GM19467 (cell line): ENCODE results near the gene TUBB1.

Experiments
- ATAC-seq: cut with Tn5 transposase; IDR thresholded peaks from one replicate; pipeline ENCODE4 v1.9.1; 2021; ENCODE audit warnings: mild to moderate bottlenecking, moderate library complexity; ENCODE audit not compliant: unreplicated experiment

The TUBB1 gene

DNA sequence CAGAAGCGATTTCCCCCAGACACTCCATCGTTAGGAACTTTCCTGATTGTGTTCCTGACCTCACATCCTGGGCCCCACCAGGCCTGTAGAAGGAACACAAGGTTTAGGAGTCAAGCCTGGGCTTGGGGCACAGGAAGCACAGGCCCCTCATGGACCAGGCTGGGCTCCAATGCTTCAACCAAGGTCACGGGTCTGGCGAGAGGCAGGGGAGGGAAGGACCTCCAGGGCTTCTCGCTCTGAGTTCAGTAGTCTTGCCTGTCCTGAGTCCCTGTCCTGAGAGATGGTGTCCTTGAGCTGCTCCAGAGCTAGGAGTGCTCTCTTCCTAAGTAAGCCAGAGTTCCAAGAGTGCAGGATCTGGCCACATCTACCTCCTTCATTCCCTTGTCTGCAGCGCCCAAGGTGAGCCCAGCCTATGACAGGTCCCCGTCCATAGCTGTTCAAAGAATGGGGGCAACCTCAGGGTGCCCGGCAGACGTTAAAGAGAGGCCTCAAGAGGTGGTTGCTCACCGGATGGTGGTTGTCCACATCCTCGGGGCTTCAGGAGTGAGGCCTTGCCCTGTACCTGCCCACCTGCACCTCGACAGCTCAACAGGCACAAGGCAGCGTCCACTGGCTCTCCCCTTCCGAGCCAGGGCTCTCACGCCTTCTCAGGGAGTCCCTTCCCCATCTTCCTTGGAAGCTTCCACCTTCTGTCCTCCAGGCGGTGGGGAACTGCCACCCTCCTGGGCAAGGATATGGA lies 1.6 kb upstream of the TUBB1 start:
- no peak for ATAC-seq

- ATAC-seq = no peak
Measured at GRCh38 chr20:59018817-59019216, 412 bp upstream of the TUBB1 start.

DNA sequence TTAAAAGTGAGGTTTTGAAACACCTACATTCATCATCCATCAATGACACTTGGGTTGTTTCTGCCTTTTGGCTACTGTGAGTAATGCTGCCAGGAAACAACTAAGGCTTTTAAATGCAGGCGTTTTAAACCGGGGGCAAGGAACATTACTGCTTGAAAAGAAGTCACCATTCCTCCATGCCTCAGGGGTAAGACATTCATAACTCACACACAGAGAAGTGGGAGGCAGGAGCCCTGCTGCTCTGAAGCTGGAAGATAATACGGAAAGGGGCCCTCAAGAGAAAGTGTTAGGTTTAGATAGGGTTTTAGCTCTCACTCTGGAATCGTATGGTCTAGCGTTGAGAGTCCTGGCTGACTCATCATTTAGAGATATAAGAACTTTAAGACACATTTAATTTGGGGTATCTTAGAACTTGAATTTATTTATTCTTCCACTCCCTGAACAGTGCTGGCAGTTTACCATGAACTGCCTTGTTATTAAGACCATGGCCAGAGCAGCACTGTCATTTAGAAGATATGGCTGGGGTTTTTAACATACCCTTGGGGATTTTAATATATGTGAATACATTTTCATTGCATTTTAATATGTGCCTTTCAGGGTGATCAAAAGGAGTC lies 1.8 kb downstream of the TUBB1 start:
- ATAC-seq = no peak

DNA sequence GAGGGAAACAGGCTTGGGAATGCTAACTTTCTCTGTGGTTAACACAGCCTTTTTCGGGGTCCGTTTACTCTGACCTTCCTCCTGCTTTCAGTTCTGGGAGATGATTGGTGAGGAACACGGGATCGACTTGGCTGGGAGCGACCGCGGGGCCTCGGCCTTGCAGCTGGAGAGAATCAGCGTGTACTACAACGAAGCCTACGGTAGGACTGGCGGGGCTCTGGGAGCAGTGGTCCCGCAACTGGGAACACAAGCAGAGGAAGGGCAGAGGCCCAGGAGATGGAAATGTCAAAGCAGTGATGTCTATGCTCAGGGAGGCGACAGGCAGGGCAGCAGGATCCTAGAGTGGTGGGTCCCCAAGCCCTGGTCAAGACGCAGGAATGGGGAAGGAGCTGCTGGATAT lies 3.5 kb downstream of the TUBB1 start:
- no peak for ATAC-seq

DNA sequence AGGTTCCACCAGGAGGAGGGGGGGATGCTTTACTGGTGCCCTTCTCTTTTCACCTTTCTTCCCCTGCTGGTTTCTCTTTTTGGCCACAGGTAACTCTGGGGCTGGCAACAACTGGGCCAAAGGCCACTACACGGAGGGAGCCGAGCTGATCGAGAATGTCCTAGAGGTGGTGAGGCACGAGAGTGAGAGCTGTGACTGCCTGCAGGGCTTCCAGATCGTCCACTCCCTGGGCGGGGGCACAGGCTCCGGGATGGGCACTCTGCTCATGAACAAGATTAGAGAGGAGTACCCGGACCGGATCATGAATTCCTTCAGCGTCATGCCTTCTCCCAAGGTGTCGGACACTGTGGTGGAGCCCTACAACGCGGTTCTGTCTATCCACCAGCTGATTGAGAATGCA lies 4.4 kb downstream of the TUBB1 start:
- ATAC-seq = no peak

- no peak for ATAC-seq
Measured at GRCh38 chr20:59024111-59024530, 4.9 kb downstream of the TUBB1 start.

GRCh38 chr20:59025086-59025485 lies 5.9 kb downstream of the TUBB1 start:
- ATAC-seq = no peak

GRCh38 chr20:59025511-59025910 lies 6.3 kb downstream of the TUBB1 start:
- no peak for ATAC-seq

DNA sequence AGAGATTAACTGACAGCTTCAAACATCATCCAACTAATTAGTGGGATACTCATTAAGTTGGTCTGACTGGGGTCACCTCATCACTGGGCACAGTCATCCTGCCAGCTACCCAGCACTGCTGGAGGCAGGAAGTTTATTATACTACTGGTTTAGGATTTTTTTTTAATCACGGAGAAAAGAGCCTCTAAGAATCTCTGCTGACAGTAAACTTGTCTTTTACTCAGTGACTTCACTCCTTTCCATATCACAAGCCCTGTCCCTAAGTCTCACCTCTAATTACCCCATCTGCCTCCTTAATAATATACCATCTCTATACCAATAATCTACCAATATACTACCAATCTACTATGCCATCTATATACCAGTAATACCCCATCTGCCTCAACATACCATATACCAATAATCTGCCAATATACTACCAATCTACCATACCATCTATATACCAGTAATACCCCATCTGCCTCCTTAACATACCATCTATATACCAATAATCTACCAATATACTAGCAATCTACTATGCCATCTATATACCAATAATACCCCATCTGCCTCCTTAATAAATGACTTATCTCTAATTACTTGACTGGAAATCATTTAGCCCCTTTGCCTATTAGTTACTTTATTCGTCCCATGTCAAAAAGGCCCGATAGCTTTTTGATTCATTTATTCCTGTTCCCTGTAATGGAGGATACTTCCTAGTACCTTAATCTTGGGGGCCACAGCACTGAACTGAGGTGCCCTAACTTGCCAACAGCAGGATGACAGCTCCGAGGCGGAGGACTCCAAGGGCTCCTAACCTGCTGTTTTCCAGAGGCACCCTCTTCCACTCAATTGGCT lies 7.9 kb downstream of the TUBB1 start:
- ATAC-seq = no peak

GRCh38 chr20:59027741-59028320 lies 8.6 kb downstream of the TUBB1 start:
- ATAC-seq = no peak

GRCh38 chr20:59028812-59029211 lies 9.6 kb downstream of the TUBB1 start:
- no peak for ATAC-seq

DNA sequence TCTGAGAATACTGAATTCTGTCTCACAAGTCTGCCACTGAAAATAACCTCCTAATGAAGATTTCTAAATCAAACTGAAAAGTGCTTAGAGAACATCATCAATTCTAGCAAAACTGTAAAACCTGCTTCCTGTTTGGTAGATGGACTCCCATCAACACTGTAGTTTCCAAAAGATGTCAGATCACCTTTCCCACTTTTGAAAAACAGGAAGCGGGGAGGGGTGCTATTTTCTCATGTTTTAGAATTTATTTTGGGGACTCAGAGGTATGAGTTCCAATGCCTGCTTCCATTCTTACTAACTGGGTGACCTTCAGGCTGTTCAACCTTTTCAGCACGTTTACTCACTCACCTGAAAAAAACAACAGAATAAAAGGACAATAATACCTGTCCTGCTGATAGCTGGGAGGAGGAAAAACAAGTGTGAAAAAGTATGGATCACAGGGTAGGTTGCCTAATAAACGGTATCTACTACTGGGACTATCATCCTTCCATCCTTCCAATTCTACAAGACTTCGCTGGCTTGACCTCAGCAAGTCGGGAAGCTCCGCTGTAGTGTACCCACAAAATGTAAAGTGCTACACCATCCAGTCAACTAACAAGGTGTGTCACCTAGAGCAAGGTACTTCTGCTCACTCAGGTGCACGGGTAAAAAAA lies 11.8 kb downstream of the TUBB1 start:
- ATAC-seq = no peak

GRCh38 chr20:59031564-59032022 lies 12.4 kb downstream of the TUBB1 start:
- ATAC-seq = no peak

- ATAC-seq = peak; percentile 94
Measured at GRCh38 chr20:59032023-59032712, 12.9 kb downstream of the TUBB1 start, which contains the start of gene ATP5F1E. Gene ATP5F1E (minus strand): TSS chr20:59032335. CDS start chr20:59032251, 84 bp downstream.

GRCh38 chr20:59032713-59033059 lies 13.5 kb downstream of the TUBB1 start:
- ATAC-seq = no peak

GRCh38 chr20:59033093-59033492 lies 13.9 kb downstream of the TUBB1 start:
- no peak for ATAC-seq

GRCh38 chr20:59033616-59034165 lies 14.5 kb downstream of the TUBB1 start:
- no peak for ATAC-seq

DNA sequence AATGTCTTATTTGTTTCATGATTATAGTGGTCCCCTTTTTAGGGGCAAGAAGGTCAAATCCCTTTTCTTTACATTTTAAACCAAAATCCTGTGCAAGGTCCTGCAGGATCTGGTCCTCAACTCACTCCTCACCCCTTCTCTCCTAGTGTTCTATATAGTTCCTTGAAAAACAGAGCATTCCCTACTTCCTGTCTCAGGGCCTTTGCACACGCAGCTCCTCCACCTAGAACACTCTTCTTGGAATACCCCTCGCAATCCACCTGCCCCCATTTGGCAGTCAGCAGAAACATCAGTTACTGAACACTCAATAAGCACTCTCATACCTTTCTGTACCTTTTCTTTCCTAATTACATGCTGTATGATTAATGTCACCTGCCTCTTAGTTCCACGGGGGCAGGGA lies 16.2 kb downstream of the TUBB1 start:
- ATAC-seq = no peak

DNA sequence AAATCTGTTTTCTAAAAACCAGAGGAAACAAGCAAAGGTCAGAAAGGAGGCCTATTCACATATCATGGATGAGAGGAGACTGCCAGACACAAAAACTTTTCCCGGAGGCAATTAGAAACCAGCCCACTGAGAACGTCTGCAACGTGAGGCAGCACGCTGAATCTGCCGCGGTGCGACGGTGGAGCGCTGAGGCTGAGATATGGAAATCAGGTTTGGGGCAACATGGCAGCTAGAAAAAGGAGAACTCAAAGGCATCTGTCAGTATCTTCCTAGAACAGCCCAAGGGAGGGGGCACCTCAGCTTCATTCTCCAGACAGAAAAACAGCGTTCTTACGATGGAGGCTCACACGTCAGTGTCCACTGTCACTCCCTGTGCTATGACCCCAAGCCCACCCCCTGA lies 18.2 kb downstream of the TUBB1 start:
- no peak for ATAC-seq

GRCh38 chr20:59039233-59039632 lies 20.0 kb downstream of the TUBB1 start:
- no peak for ATAC-seq
